Thoracic aorta (tissue), 2 donors: ENCODE measurements around the gene MYO9A. TPM values are rescaled to one million over a fixed set of nuclear protein-coding genes. Genes with fewer than 3 reads are reported as not detected.
A peak's percentile ranks its signal among the peaks of the same experiment; 100 is the strongest.

Experiments
- ATAC-seq: fragments of 150-250 bp; one replicate; pipeline ENCODE4 v1.8.0; 2017; ENCODE audit warnings: low read depth; ENCODE audit not compliant: insufficient number of reproducible peaks, low FRiP score
- DNase-seq: peaks from one replicate; pipeline ENCODE4 v3.0.0-alpha.2; 2020; ENCODE audit warnings: low spot score
- H3K27ac ChIP-seq, 2 donors: fragments of 200-600 bp; sonication (generic); 1 replicate in 1 of 2; 2 replicates in 1 of 2; pipeline ENCODE4 v1.5.1; 2016; ENCODE audit warnings: mild to moderate bottlenecking in 2 of 2, moderate library complexity in 2 of 2
- H3K27me3 ChIP-seq: fragments of 200-600 bp; sonication (generic); replicated peaks from 2 replicates; pipeline ENCODE4 v1.6.0; 2016; ENCODE audit warnings: mild to moderate bottlenecking; ENCODE audit not compliant: insufficient read depth
- H3K36me3 ChIP-seq: fragments of 200-600 bp; sonication (generic); one replicate; pipeline ENCODE4 v1.5.1; 2016
- H3K4me1 ChIP-seq, 2 donors: fragments of 200-600 bp; sonication (generic); 1 replicate in 1 of 2; 2 replicates in 1 of 2; pipeline versions ENCODE4 v1.5.1 to v1.6.0; 2016; ENCODE audit warnings: low read depth in 2 of 2, mild to moderate bottlenecking in 1 of 2; ENCODE audit not compliant: control insufficient read depth in 1 of 2
- H3K4me3 ChIP-seq: fragments of 200-600 bp; sonication (generic); 2 replicates; pipeline ENCODE4 v1.5.1; 2016; ENCODE audit warnings: mild to moderate bottlenecking
- H3K9me3 ChIP-seq: fragments of 200-600 bp; sonication (generic); 2 replicates; pipeline ENCODE4 v1.5.1; 2016
- CTCF ChIP-seq: fragments of 200-600 bp; sonication (generic); IDR thresholded peaks from one replicate; pipeline ENCODE4 v1.5.1; 2019; ENCODE audit warnings: antibody characterized with exemption
- total RNA-seq, 2 donors: library from RNA; depleted of rRNA; stranded (reverse); fragments of >200 nt; gene quantifications; one replicate each; pipeline versions ENCODE4 v1.1.0 to v1.2.3, GENCODE V29; 2016

MYO9A gene
- total RNA-seq, 2 donors from 2014 or later: 48.2 to 57.4 TPM

GRCh38 chr15:71777216-71777943 lies 340.6 kb downstream of the MYO9A start:
- TF ChIP-seq CTCF: no peak
- no peaks in the 10 kb centered on the region for H3K27me3 ChIP-seq
- no peak overlapping the region for H3K4me3 ChIP-seq
- no peaks in the 10 kb centered on the region for H3K36me3 ChIP-seq
- peak overlapping the region; percentile 74 to 91 for H3K27ac ChIP-seq
- DNase-seq: no peak
- peaks cover 6 to 48% of the 10 kb centered on the region in 2 donors for H3K4me1 ChIP-seq
- ATAC-seq: no peak
- no peaks in the 10 kb centered on the region for H3K9me3 ChIP-seq

GRCh38 chr15:71776304-71776703 lies 341.6 kb downstream of the MYO9A start:
- no peak for ATAC-seq
- no peak for TF ChIP-seq CTCF

GRCh38 chr15:71775856-71776255 lies 342.1 kb downstream of the MYO9A start:
- H3K4me3 ChIP-seq: no peak overlapping the region
- peaks cover 4 to 33% of the 10 kb centered on the region in 2 donors for H3K4me1 ChIP-seq
- DNase-seq (no peak), ATAC-seq (no peak)
- TF ChIP-seq CTCF: no peak
- H3K9me3 ChIP-seq: no peaks in the 10 kb centered on the region
- H3K36me3 ChIP-seq: no peaks in the 10 kb centered on the region
- H3K27me3 ChIP-seq: no peaks in the 10 kb centered on the region
- no peak overlapping the region for H3K27ac ChIP-seq

More at GRCh38 chr15:71776304-71776703, 341.6 kb downstream of the MYO9A start:
- Histone ChIP-seq H3K27me3 (no peaks in the 10 kb centered on the region), H3K36me3 (no peaks in the 10 kb centered on the region), H3K27ac (no peak overlapping the region), H3K4me3 (no peak overlapping the region), H3K9me3 (no peaks in the 10 kb centered on the region), H3K4me1 (peaks cover 6 to 37% of the 10 kb centered on the region in 2 donors)
- no peak for DNase-seq

GRCh38 chr15:71773206-71773859 lies 344.6 kb downstream of the MYO9A start:
- no peak for DNase-seq
- no peak overlapping the region for H3K27ac ChIP-seq
- TF ChIP-seq CTCF: no peak
- no peaks in the 10 kb centered on the region for H3K9me3 ChIP-seq
- ATAC-seq: no peak
- no peak overlapping the region for H3K4me3 ChIP-seq
- no peaks in the 10 kb centered on the region for H3K27me3 ChIP-seq
- H3K4me1 ChIP-seq: peaks cover 0 to 8% of the 10 kb centered on the region in 2 donors
- no peaks in the 10 kb centered on the region for H3K36me3 ChIP-seq

Other genes starting within 250 kb of the MYO9A start
- gene SENP8, start 253 bp upstream of the MYO9A start, total RNA-seq: under 1 TPM; 0.54 to 0.78 TPM
- gene GRAMD2A, start 79.6 kb upstream of the MYO9A start, total RNA-seq: under 1 TPM in 1 of 2 donors, not detected in 1; 0.85 TPM
- 100 to 1,000 TPM; 515 to 544 TPM for gene PKM, start 113.0 kb upstream of the MYO9A start, total RNA-seq
- 10 to 100 TPM; 44.0 to 49.9 TPM for gene PARP6, start 154.4 kb upstream of the MYO9A start, total RNA-seq
- gene CELF6, start 202.0 kb upstream of the MYO9A start, total RNA-seq: 1 to 10 TPM; 2.3 to 4.1 TPM